H1 (cell line): ENCODE data around the gene SVEP1. TPM values are rescaled to one million over a fixed set of nuclear protein-coding genes. Genes with fewer than 3 reads are reported as not detected.

ENCODE experiments used
- CTCF ChIA-PET: fragments of 300-600 bp; sonication (Branson Sonifier 250); formaldehyde crosslinking; loops from one replicate; lab custom pipeline; 2021; ENCODE audit not compliant: partially characterized antibody; lab: Charles Lee
- POLR2A ChIA-PET: fragments of 300-600 bp; sonication (Branson Sonifier 250); formaldehyde crosslinking; loops from one replicate; lab custom pipeline; 2021; ENCODE audit warnings: inconsistent platforms; ENCODE audit not compliant: partially characterized antibody; lab: Charles Lee
- DNase-seq, 2 experiments: peaks; one replicate each; pipeline versions ENCODE4 v3.0.0 to v3.0.0-alpha.2; 2010 to 2022; ENCODE audit warnings: low spot score in 2 of 2, low read depth in 1 of 2, mixed read lengths in 1 of 2
- FAIRE-seq: peaks from 2 replicates; lab custom pipeline; 2011; peaks lifted over from hg19 to GRCh38; lab: Jason Lieb, UNC
- H2AFZ ChIP-seq: 2 replicates; pipeline ENCODE4 v1.8.1; 2012; ENCODE audit warnings: low read length, inconsistent platforms
- H2AK5ac ChIP-seq: 2 replicates; pipeline ENCODE4 v1.6.1; 2013; ENCODE audit warnings: low read depth, low read length
- H2BK120ac ChIP-seq: replicated peaks from 2 replicates; pipeline ENCODE3; 2013; ENCODE audit warnings: low read depth, low read length, inconsistent platforms
- H2BK12ac ChIP-seq: 2 replicates; pipeline ENCODE4 v1.6.1; 2013; ENCODE audit warnings: low read depth, low read length
- H2BK15ac ChIP-seq: 2 replicates; pipeline ENCODE4 v1.6.1; 2013; ENCODE audit warnings: low read length
- H2BK20ac ChIP-seq: 2 replicates; pipeline ENCODE4 v1.6.1; 2013; ENCODE audit warnings: low read length
- H2BK5ac ChIP-seq: 2 replicates; pipeline ENCODE4 v1.6.1; 2013; ENCODE audit warnings: low read depth, low read length
- H3K14ac ChIP-seq: 2 replicates; pipeline ENCODE4 v1.6.1; 2013; ENCODE audit warnings: inconsistent platforms; ENCODE audit not compliant: insufficient read length
- H3K18ac ChIP-seq: 2 replicates; pipeline ENCODE4 v1.6.1; 2013; ENCODE audit warnings: low read length; ENCODE audit errors: extremely low read depth
- H3K23ac ChIP-seq: 2 replicates; pipeline ENCODE4 v1.6.1; 2013; ENCODE audit warnings: inconsistent platforms; ENCODE audit not compliant: insufficient read length
- H3K23me2 ChIP-seq: 2 replicates; pipeline ENCODE4 v1.6.1; 2013; ENCODE audit warnings: low read depth, low read length
- H3K27ac ChIP-seq: 2 replicates; pipeline ENCODE4 v1.6.1; 2011; ENCODE audit warnings: low read depth, low read length, inconsistent platforms
- H3K27me3 ChIP-seq, 4 experiments: replicated peaks in 1 of 4; 1 replicate in 1 of 4; 2 replicates in 3 of 4; pipeline versions ENCODE4 v1.6.1 to v1.8.1; 2011 to 2013; ENCODE audit warnings: low read length in 3 of 4, mild to moderate bottlenecking in 3 of 4, inconsistent platforms in 2 of 4, mixed read lengths in 2 of 4, moderate library complexity in 1 of 4; ENCODE audit not compliant: control insufficient read depth in 3 of 4, insufficient read depth in 3 of 4; ENCODE audit errors: extremely low read depth in 1 of 4
- H3K36me3 ChIP-seq, 4 experiments: 2 replicates each; pipeline versions ENCODE4 v1.6.1 to v1.8.1; 2011 to 2013; ENCODE audit warnings: mild to moderate bottlenecking in 4 of 4, low read length in 3 of 4, moderate library complexity in 2 of 4, control low read depth in 1 of 4, inconsistent platforms in 1 of 4; ENCODE audit not compliant: insufficient read depth in 4 of 4, control insufficient read depth in 2 of 4
- H3K4ac ChIP-seq: replicated peaks from 2 replicates; pipeline ENCODE3; 2013; ENCODE audit warnings: low read length, low read depth, mixed read lengths, inconsistent platforms; ENCODE audit not compliant: insufficient read length
- H3K4me1 ChIP-seq, 4 experiments: replicated peaks in 1 of 4; 1 replicate in 1 of 4; 2 replicates in 3 of 4; pipeline versions ENCODE4 v1.6.1 to v1.8.1; 2011 to 2013; ENCODE audit warnings: low read length in 3 of 4, inconsistent platforms in 2 of 4, mixed read lengths in 1 of 4; ENCODE audit not compliant: insufficient read depth in 4 of 4, control insufficient read depth in 3 of 4
- H3K4me2 ChIP-seq, 2 experiments: 2 replicates each; pipeline versions ENCODE4 v1.6.1 to v1.8.1; 2011 to 2013; ENCODE audit warnings: low read depth in 2 of 2, low read length in 2 of 2, control low read depth in 1 of 2, inconsistent platforms in 1 of 2, mild to moderate bottlenecking in 1 of 2; ENCODE audit not compliant: insufficient read depth in 1 of 2
- H3K4me3 ChIP-seq, 4 experiments: fragments of 200-600, 300-600 bp in 1 of 4; sonication (generic), shearing (Covaris generic), sonication (Bioruptor Twin) in 1 of 4; 2 replicates each; pipeline versions ENCODE4 v1.5.1 to v1.8.1; 2011 to 2016; ENCODE audit warnings: low read length in 4 of 4, low read depth in 3 of 4, control low read depth in 2 of 4, inconsistent platforms in 2 of 4, mild to moderate bottlenecking in 2 of 4, mixed read lengths in 1 of 4, moderate library complexity in 1 of 4; ENCODE audit not compliant: insufficient read depth in 2 of 4; ENCODE audit errors: extremely low read depth in 1 of 4
- H3K56ac ChIP-seq: replicated peaks from 2 replicates; pipeline ENCODE3; 2013; ENCODE audit warnings: low read depth, mild to moderate bottlenecking, mixed read lengths, low read length, inconsistent platforms; ENCODE audit not compliant: insufficient read length
- H3K79me1 ChIP-seq: 2 replicates; pipeline ENCODE4 v1.6.1; 2013; ENCODE audit warnings: low read depth, low read length, control low read depth
- H3K79me2 ChIP-seq, 2 experiments: 2 replicates each; pipeline versions ENCODE4 v1.6.1 to v1.8.1; 2012 to 2013; ENCODE audit warnings: low read length in 2 of 2, mild to moderate bottlenecking in 2 of 2, inconsistent platforms in 1 of 2; ENCODE audit not compliant: insufficient read depth in 2 of 2, control insufficient read depth in 1 of 2
- H3K9ac ChIP-seq, 4 experiments: replicated peaks in 1 of 4; 1 replicate in 1 of 4; 2 replicates in 3 of 4; pipeline versions ENCODE4 v1.6.1 to v1.8.1; 2011 to 2013; ENCODE audit warnings: low read depth in 3 of 4, low read length in 3 of 4, control low read depth in 2 of 4, mild to moderate bottlenecking in 2 of 4, moderate library complexity in 2 of 4, inconsistent platforms in 1 of 4; ENCODE audit errors: extremely low read depth in 1 of 4
- H3K9me3 ChIP-seq, 2 experiments: 2 replicates each; pipeline versions ENCODE4 v1.6.1 to v1.8.1; 2012 to 2013; ENCODE audit warnings: mild to moderate bottlenecking in 2 of 2, moderate library complexity in 2 of 2, control low read depth in 1 of 2, inconsistent platforms in 1 of 2, low read depth in 1 of 2, low read length in 1 of 2, mixed read lengths in 1 of 2; ENCODE audit not compliant: insufficient read depth in 2 of 2
- H4K20me1 ChIP-seq, 2 experiments: replicated peaks in 1 of 2; 2 replicates each; pipeline versions ENCODE3 to v1.8.1; 2011 to 2013; ENCODE audit warnings: inconsistent platforms in 2 of 2, low read length in 2 of 2, mild to moderate bottlenecking in 1 of 2; ENCODE audit not compliant: insufficient read depth in 2 of 2, control insufficient read depth in 1 of 2
- H4K5ac ChIP-seq: 2 replicates; pipeline ENCODE4 v1.6.1; 2013; ENCODE audit warnings: low read length, low read depth, mixed read lengths, inconsistent platforms; ENCODE audit not compliant: insufficient read length
- H4K8ac ChIP-seq: 2 replicates; pipeline ENCODE4 v1.8.0; 2013; ENCODE audit warnings: mild to moderate bottlenecking, moderate library complexity, low read length, inconsistent platforms; ENCODE audit not compliant: insufficient read depth; ENCODE audit errors: extremely low read depth
- H4K91ac ChIP-seq: replicated peaks from 2 replicates; pipeline ENCODE3; 2013; ENCODE audit warnings: low read length, mixed read lengths, inconsistent platforms; ENCODE audit not compliant: insufficient read length
- ATF2 ChIP-seq: IDR thresholded peaks from 2 replicates; pipeline ENCODE4 v1.6.1; 2012; ENCODE audit warnings: low read length, inconsistent platforms
- CBX5 ChIP-seq: fragments of 300-800, 300-1000 bp; sonication (generic); IDR thresholded peaks from 2 replicates; pipeline ENCODE4 v1.7.1; 2016; ENCODE audit warnings: antibody characterized with exemption, low read length, low read depth
- KDM1A ChIP-seq: fragments of 200-600, 300-600 bp; sonication (generic); IDR thresholded peaks from 2 replicates; pipeline ENCODE4 v1.7.1; 2016; ENCODE audit warnings: mild to moderate bottlenecking, low read length, borderline replicate concordance
- RAD21 ChIP-seq, 2 experiments: IDR thresholded peaks in 1 of 2; conservative IDR thresholded peaks in 1 of 2; 2 replicates each; pipeline ENCODE4 v1.6.1; 2011; ENCODE audit warnings: low read depth in 2 of 2, low read length in 2 of 2, improper control_type of control experiment in 1 of 2, inconsistent platforms in 1 of 2, mild to moderate bottlenecking in 1 of 2, moderate library complexity in 1 of 2
- RXRA ChIP-seq: IDR thresholded peaks from 2 replicates; pipeline ENCODE4 v1.6.1; 2011; ENCODE audit warnings: low read depth, mild to moderate bottlenecking, low read length, moderate library complexity; ENCODE audit not compliant: insufficient read depth
- SP2 ChIP-seq: IDR thresholded peaks from 2 replicates; pipeline ENCODE4 v1.6.1; 2012; ENCODE audit warnings: mild to moderate bottlenecking, low read length, inconsistent platforms
- SP4 ChIP-seq: IDR thresholded peaks from 2 replicates; pipeline ENCODE4 v1.6.1; 2012; ENCODE audit warnings: low read length, inconsistent platforms
- WGBS, 2 experiments: shearing (Covaris generic) in 1 of 2; methylation state at CpG; one replicate each; pipeline versions ENCODE4 v1.1.6 to v1.1.7; 2013 to 2015; ENCODE audit warnings: low lambda C conversion rate in 2 of 2, mixed read lengths in 2 of 2, inconsistent platforms in 1 of 2, low coverage in 1 of 2, missing lambda C conversion rate in 1 of 2; ENCODE audit not compliant: insufficient replicate concordance in 2 of 2, insufficient coverage in 1 of 2, insufficient read length in 1 of 2; ENCODE audit errors: extremely low coverage in 1 of 2, missing lambda C conversion rate in 1 of 2; 5-methylcytosine and 5-hydroxymethylcytosine counted together
- polyA plus RNA-seq, 7 experiments: library from polyadenylated mRNA; depleted of rRNA in 3 of 7; stranded (reverse) in 5 of 7; unstranded in 2 of 7; fragments of >200 nt in 5 of 7; fragments of 200-250 nt in 2 of 7; gene quantifications; 1 replicate in 5 of 7; 2 replicates in 1 of 7; 4 replicates in 1 of 7; pipeline versions ENCODE4 v1.2.1 to v1.2.3, GENCODE V29; 2011 to 2013; ENCODE audit warnings: missing spikeins in 2 of 7, mixed read lengths in 2 of 7
- total RNA-seq: library from RNA; stranded (reverse); fragmentation: NEBNext Ultra II Directional; extraction: Animal tissue kit (Norgen Biotek cat#: 25700); gene quantifications from 2 replicates; pipeline ENCODE4 v1.2.1, GENCODE V29; 2021

Gene SVEP1
- total and polyA plus RNA-seq, 2 of the 8 experiments (the other 6 are each of a cell fraction or from before 2014, with no cell fraction given) = 0.11 to 0.37 TPM

- Histone ChIP-seq H3K18ac (no peak overlapping the region), H3K14ac (no peak overlapping the region), H3K79me2 (no peaks in the 10 kb centered on the region), H3K4me3 (no peak overlapping the region), H4K20me1 (no peaks in the 10 kb centered on the region), H4K91ac (no peak overlapping the region), H2BK15ac (no peak overlapping the region), H3K36me3 (no peaks in the 10 kb centered on the region), H4K8ac (no peak overlapping the region), H4K5ac (no peak overlapping the region), H2BK120ac (no peak overlapping the region), H3K4me2 (no peak overlapping the region), H3K23me2 (no peaks in the 10 kb centered on the region; the same call in 1 of the 2 replicates), H3K9ac (no peak overlapping the region), H3K23ac (no peak overlapping the region), H2BK5ac (no peak overlapping the region), H3K4ac (no peak overlapping the region), H3K4me1 (no peaks in the 10 kb centered on the region), H3K56ac (no peak overlapping the region), H2AK5ac (no peak overlapping the region), H3K79me1 (no peaks in the 10 kb centered on the region; the same call in 1 of the 2 replicates), H3K9me3 (peaks cover 0 to 3% of the 10 kb centered on the region in 2 experiments; a peak in 1 of 4 replicates), H2BK20ac (no peak overlapping the region), H2BK12ac (no peak overlapping the region), H2AFZ (no peak overlapping the region), H3K27me3 (no peaks in the 10 kb centered on the region), H3K27ac (no peak overlapping the region)
- FAIRE-seq (no peak), DNase-seq (no peak)
- ChIA-PET CTCF (interaction anchor here (0.7 to 2.1 kb wide), 2 partner anchors 9 to 12 kb away, joined by 3 to 4 read pairs; no protein-coding TSS in a partner anchor), POLR2A (no interaction called here)
- 92% methylated on average over 3 of the region's 3 CpGs; no CpG with 5 or more reads in 1 of the 2 experiments for WGBS, 2 experiments
- TF ChIP-seq RAD21 (IDR thresholded peaks at IDR 0.05 in 1 of 2, conservative IDR thresholded peaks at IDR 0.05 in 1 of 2; ENCODE audit: low read depth in 2 of 2, low read length in 2 of 2) (no peak), ATF2 (no peak), CBX5 (no peak), SP4 (no peak), RXRA (no peak), SP2 (no peak), KDM1A (no peak)
Measured at GRCh38 chr9:110443146-110443865, 136.2 kb downstream of the SVEP1 start.
